GM20000 (cell line): ENCODE measurements around the gene FBXL16.

Source experiments
- DNase-seq: peaks from one replicate; pipeline ENCODE4 v3.0.0; 2012; ENCODE audit warnings: low spot score
- TF ChIP-seq, protein P1 (sequence below): IDR thresholded peaks from 2 replicates; pipeline ENCODE4 v1.5.1; 2012; ENCODE audit warnings: mild to moderate bottlenecking, control low read depth; ENCODE audit errors: extremely low read depth, missing control alignments

The FBXL16 gene

DNA sequence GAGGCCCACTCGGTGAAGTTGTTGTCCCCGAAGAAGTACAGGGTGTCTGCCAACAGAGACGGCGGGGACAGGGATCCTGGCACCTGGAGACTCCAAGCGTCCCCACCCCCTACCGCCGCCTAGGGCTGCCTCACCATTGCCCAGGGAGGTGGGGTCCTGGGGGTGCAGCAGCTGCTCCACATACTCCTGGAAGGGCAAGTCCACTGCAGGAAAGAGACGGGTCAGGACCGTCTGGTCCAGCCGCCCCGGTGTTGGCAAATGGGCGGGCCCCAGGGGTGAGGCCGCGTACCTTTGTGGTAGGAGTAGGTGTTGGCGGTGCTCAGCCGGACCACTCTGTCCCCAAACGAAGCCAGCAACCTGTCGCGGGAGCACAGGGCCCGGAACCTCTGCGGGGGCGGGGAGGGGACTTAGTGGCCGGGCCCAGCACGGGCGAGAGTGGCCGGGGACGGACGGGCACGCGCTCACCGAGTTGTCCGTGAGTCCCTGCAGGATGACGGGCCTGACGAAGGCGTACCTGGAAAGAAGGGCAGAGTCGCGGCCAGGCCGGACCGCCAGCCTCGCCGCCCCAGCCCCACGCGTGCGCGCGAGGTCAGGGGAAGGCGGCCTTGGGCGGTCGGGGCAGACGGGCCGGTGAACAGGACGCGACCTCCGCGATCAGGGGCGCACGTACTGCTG lies 22.1 kb downstream of the FBXL16 start:
- DNase-seq = peak; percentile 26
- TF ChIP-seq, protein P1, sequence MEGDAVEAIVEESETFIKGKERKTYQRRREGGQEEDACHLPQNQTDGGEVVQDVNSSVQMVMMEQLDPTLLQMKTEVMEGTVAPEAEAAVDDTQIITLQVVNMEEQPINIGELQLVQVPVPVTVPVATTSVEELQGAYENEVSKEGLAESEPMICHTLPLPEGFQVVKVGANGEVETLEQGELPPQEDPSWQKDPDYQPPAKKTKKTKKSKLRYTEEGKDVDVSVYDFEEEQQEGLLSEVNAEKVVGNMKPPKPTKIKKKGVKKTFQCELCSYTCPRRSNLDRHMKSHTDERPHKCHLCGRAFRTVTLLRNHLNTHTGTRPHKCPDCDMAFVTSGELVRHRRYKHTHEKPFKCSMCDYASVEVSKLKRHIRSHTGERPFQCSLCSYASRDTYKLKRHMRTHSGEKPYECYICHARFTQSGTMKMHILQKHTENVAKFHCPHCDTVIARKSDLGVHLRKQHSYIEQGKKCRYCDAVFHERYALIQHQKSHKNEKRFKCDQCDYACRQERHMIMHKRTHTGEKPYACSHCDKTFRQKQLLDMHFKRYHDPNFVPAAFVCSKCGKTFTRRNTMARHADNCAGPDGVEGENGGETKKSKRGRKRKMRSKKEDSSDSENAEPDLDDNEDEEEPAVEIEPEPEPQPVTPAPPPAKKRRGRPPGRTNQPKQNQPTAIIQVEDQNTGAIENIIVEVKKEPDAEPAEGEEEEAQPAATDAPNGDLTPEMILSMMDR = no peak

DNA sequence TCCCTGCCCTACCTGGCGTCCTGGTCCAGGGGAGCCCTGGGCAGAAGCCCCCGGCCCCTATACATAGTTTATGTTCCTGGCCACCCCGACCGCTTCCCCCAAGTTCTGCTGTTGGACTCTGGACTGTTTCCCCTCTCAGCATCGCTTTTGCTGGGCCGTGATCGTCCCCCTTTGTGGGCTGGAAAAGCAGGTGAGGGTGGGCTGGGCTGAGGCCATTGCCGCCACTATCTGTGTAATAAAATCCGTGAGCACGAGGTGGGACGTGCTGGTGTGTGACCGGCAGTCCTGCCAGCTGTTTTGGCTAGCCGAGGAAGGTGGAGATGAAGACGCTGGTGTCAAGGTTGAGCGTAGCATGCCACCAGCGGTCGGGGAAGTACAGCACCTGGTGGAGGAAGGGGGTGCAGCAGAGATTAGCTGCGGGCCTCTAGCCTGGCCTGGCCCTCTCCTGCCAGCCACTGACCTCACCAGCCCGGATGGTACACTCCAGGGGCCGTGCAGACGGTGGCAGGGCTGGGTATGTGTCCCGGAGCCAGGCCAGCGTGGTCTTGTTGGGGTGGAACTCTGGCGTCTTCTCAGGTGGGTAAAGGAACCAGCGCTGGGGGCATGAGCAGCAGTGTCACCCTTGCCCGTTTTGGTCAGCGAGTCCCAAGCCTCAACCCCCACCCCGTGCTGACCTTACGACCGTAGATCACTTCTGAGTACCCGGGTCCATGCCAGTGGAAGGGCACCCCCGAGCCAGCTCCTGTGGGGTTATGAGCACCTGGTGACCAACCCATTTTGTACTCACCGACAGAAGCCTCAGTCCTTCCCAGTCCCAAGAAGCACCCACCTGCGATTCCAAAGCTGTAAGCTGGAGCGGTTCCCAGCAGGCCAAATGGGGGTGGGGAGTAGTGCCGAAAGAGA lies 22.9 kb downstream of the FBXL16 start:
- TF ChIP-seq, protein P1 = no peak
- no peak for DNase-seq

DNA sequence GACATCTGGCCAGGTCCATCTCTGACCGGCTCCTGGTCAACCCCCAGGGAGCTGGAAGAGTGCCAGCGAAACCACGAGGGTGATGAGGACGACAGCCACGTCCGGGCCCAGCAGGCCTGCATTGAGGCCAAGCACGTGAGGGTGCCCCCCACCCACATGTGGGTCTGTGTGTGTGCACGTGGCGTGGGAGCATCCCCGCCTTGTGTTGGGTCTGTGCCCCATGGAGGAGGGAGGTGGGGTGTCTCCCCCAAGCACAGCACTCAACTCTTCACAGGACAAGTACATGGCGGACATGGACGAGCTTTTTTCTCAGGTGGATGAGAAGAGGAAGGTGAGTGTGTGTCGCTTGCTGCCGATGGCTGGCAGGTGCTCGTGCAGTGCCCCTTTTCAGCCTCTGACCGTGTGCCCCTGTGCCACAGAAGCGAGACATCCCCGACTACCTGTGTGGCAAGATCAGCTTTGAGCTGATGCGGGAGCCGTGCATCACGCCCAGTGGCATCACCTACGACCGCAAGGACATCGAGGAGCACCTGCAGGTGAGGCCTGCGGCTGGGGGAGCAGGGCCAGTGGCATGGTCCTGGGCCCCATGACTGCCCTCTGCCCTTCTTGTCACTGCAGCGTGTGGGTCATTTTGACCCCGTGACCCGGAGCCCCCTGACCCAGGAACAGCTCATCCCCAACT lies 23.7 kb downstream of the FBXL16 start:
- TF ChIP-seq, protein P1 = no peak
- DNase-seq = no peak

DNA sequence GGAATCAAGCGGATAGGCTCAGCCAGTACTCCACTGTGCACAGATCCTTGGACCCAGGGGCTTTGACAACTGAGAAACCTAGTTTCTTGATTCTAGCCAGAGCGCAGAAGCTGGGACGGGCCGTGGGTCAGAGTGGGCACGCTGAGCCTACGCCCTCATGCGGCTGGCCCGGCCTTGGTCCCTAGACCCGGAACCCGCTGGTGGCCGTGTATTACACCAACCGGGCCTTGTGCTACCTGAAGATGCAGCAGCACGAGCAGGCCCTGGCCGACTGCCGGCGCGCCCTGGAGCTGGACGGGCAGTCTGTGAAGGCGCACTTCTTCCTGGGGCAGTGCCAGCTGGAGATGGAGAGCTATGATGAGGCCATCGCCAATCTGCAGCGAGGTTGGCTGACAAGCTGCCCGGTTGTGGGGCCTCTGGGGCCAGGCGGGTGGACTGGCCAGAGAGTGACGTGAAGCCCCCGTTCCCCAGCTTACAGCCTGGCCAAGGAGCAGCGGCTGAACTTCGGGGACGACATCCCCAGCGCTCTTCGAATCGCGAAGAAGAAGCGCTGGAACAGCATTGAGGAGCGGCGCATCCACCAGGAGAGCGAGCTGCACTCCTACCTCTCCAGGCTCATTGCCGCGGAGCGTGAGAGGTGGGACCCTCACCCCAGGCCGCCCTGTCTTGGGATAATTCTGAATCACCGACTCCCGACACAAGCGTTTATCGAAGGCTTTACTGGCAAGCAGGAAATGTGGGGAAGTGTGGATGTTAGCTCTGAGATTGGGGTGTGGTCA lies 24.4 kb downstream of the FBXL16 start:
- TF ChIP-seq, protein P1 = no peak
- DNase-seq = no peak

DNA sequence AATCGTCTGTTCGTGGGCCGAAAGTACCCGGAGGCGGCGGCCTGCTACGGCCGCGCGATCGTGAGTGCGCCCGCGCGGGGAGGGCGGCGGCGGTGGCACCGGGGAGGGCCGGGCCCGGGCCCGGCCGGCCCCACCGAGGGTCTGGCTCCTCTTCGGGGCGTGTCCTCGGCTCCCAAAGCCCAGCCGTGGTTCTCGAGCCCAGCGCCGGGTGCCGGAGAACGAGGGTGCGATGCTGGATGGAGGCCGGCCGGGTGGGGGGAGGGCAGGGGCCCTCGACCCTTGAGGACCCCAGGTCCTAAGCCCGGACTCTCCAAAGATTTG lies 25.0 kb downstream of the FBXL16 start:
- no peak for DNase-seq
- TF ChIP-seq, protein P1 = no peak

DNA sequence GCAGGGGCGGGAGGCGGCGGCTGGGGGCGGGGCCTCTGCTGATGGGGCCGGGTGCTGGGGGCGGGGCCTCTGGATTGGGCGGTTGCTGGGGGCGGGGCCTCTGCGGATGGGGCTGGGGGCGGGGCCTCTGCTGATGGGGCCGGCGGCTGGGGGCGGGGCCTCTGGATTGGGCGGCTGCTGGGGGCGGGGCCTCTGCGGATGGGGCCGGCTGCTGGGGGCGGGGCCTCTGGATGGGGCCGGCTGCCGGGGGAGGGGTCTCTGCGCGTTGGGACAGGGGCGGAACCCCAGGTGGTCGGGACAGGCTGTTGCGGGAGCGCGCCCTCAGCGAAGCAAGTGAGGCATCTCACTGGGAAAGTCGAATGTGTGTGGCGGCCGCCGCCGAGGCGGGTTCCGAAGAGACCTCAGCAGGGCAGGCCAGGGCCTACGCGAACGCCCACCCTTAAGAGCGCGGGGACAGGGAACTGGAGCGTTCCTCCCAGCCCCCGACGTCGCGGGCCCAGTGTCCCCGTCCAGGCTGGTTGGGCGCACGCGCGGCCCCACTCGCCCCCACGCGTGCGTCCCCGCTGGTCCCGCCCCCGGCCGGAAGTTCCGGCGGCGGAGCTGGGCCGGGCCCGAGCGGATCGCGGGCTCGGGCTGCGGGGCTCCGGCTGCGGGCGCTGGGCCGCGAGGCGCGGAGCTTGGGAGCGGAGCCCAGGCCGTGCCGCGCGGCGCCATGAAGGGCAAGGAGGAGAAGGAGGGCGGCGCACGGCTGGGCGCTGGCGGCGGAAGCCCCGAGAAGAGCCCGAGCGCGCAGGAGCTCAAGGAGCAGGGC lies 25.6 kb downstream of the FBXL16 start, which contains the start of gene STUB1:
Gene STUB1, plus strand, starts transcription at position 597 of the 811 bp plus-strand sequence. Its CDS starts 116 bp downstream, at position 713.
- peak; percentile 94 for DNase-seq
- TF ChIP-seq, protein P1 = no peak
